HepG2 (cell line): Measurements from ENCODE around the gene SASS6. TPM values are rescaled to one million over a fixed set of nuclear protein-coding genes. Genes with fewer than 3 reads are reported as not detected.
A peak's percentile ranks its signal among the peaks of the same experiment; 100 is the strongest.

ENCODE experiments used
- ATF6 ChIP-seq: sonication (generic); formaldehyde crosslinking; conservative IDR thresholded peaks from 2 replicates; pipeline ENCODE4 v1.4.0; 2020; ENCODE audit warnings: missing genetic modification reagents
- BCL6 ChIP-seq: IDR thresholded peaks from 2 replicates; pipeline ENCODE4 v1.6.1; 2016; ENCODE audit warnings: missing genetic modification reagents, missing compliant biosample characterization
- CBX5 ChIP-seq: sonication (generic); formaldehyde crosslinking; IDR thresholded peaks from 2 replicates; pipeline ENCODE4 v1.4.0; 2020; ENCODE audit warnings: missing genetic modification reagents, borderline replicate concordance
- CERS6 ChIP-seq: sonication (generic); formaldehyde crosslinking; IDR thresholded peaks from 2 replicates; pipeline ENCODE4 v1.5.0; 2020; ENCODE audit warnings: missing genetic modification reagents
- ELF4 ChIP-seq: sonication (generic); formaldehyde crosslinking; IDR thresholded peaks from 2 replicates; pipeline ENCODE4 v1.5.0; 2020; ENCODE audit warnings: missing genetic modification reagents, mild to moderate bottlenecking, moderate library complexity, borderline replicate concordance
- FLYWCH1 ChIP-seq: sonication (generic); formaldehyde crosslinking; IDR thresholded peaks from 2 replicates; pipeline ENCODE4 v1.8.1; 2023; ENCODE audit warnings: mild to moderate bottlenecking, missing genetic modification reagents
- FOXO4 ChIP-seq: sonication (generic); formaldehyde crosslinking; conservative IDR thresholded peaks from 2 replicates; pipeline ENCODE4 v1.8.1; 2023; ENCODE audit warnings: missing genetic modification reagents
- HOXA3 ChIP-seq: sonication (generic); formaldehyde crosslinking; IDR thresholded peaks from 2 replicates; pipeline ENCODE4 v1.5.0; 2020; ENCODE audit warnings: missing genetic modification reagents
- MED13 ChIP-seq: sonication (generic); formaldehyde crosslinking; IDR thresholded peaks from 2 replicates; pipeline ENCODE4 v1.5.0; 2020; ENCODE audit warnings: missing genetic modification reagents
- MLX ChIP-seq: IDR thresholded peaks from 2 replicates; pipeline ENCODE4 v1.6.1; 2016
- PHF5A ChIP-seq: IDR thresholded peaks from one replicate; pipeline ENCODE4 v1.6.1; 2018; ENCODE audit warnings: low read depth, missing genetic modification reagents; ENCODE audit not compliant: unreplicated experiment
- POGZ ChIP-seq: sonication (generic); formaldehyde crosslinking; IDR thresholded peaks from 2 replicates; pipeline ENCODE4 v1.4.0; 2020; ENCODE audit warnings: mild to moderate bottlenecking, missing genetic modification reagents
- SMARCC2 ChIP-seq: fragments of 450-650 bp; IDR thresholded peaks from 2 replicates; pipeline ENCODE4 v1.6.1; 2017; ENCODE audit warnings: antibody characterized with exemption, mild to moderate bottlenecking
- TAF1 ChIP-seq: sonication (generic); formaldehyde crosslinking; IDR thresholded peaks from 2 replicates; pipeline ENCODE4 v1.4.0; 2020; ENCODE audit warnings: missing genetic modification reagents
- TFDP2 ChIP-seq: sonication (generic); formaldehyde crosslinking; IDR thresholded peaks from 2 replicates; pipeline ENCODE4 v1.4.0; 2020; ENCODE audit warnings: missing genetic modification reagents
- ZBTB38 ChIP-seq: sonication (generic); formaldehyde crosslinking; IDR thresholded peaks from 2 replicates; pipeline ENCODE4 v1.5.1; 2020; ENCODE audit warnings: mild to moderate bottlenecking, missing genetic modification reagents
- ZFX ChIP-seq: sonication (generic); formaldehyde crosslinking; IDR thresholded peaks from 2 replicates; pipeline ENCODE4 v1.4.0; 2020; ENCODE audit warnings: mild to moderate bottlenecking, low read depth, missing genetic modification reagents, moderate library complexity
- ZHX1 ChIP-seq: sonication (generic); formaldehyde crosslinking; IDR thresholded peaks from 2 replicates; pipeline ENCODE4 v1.8.1; 2022; ENCODE audit warnings: low read depth, mild to moderate bottlenecking, missing genetic modification reagents
- ZNF496 ChIP-seq: sonication (generic); formaldehyde crosslinking; IDR thresholded peaks from 2 replicates; pipeline ENCODE4 v1.8.1; 2023; ENCODE audit warnings: mild to moderate bottlenecking, moderate library complexity, missing genetic modification reagents; ENCODE audit not compliant: insufficient replicate concordance
- ZSCAN29 ChIP-seq: sonication (generic); formaldehyde crosslinking; conservative IDR thresholded peaks from 2 replicates; pipeline ENCODE4 v1.4.0; 2020; ENCODE audit warnings: mild to moderate bottlenecking, missing genetic modification reagents
- polyA plus RNA-seq, 8 experiments: library from polyadenylated mRNA; depleted of rRNA in 3 of 8; stranded (reverse) in 7 of 8; unstranded in 1 of 8; fragments of >200 nt; fragmentation: Illumina TruSeq in 4 of 8; extraction: Trizol in 4 of 8; gene quantifications; 2 replicates each; pipeline versions ENCODE4 v1.2.1 to v1.2.3, GENCODE V29; 2011 to 2016; ENCODE audit warnings: low read depth in 4 of 8, missing spikeins in 1 of 8, mixed read lengths in 1 of 8; ENCODE audit not compliant: insufficient read depth in 1 of 8
- total RNA-seq, 5 experiments: library from RNA; depleted of rRNA; stranded (reverse); fragments of >200 nt; fragmentation: Illumina TruSeq; extraction: Trizol; gene quantifications; 2 replicates each; pipeline ENCODE4 v1.2.3, GENCODE V29; 2016; ENCODE audit warnings: low read depth in 1 of 5

The SASS6 gene
- total and polyA plus RNA-seq, 2 of the 13 experiments (the other 11 are each of a cell fraction or from before 2014, with no cell fraction given), result 2.3 to 10.7 TPM

GRCh38 chr1:100132566-100133477 is at the start of gene SASS6, which contains the start of gene TRMT13 (continued):
- TF ChIP-seq BCL6 (CRISPR knock-in tag) (peak; percentile 39; the same call in 1 of the 2 replicates), MLX (CRISPR knock-in tag) (no peak; the same call in 1 of the 2 replicates), HOXA3 (CRISPR knock-in tag) (peak; percentile 98), ELF4 (CRISPR knock-in tag) (peak; percentile 98), PHF5A (CRISPR knock-in tag) (peak; percentile 63), MED13 (CRISPR knock-in tag) (peak; percentile 74; the same call in 1 of the 2 replicates), ZNF496 (CRISPR knock-in tag) (no peak), FLYWCH1 (no peak), TFDP2 (CRISPR knock-in tag) (peak; percentile 98), ZSCAN29 (peak; percentile 78; the same call in 1 of the 2 replicates), CBX5 (CRISPR knock-in tag) (peak; percentile 81; the same call in 1 of the 2 replicates), ATF6 (CRISPR knock-in tag) (0 out of 2 replicates have a peak, but pooled peaks have one; percentile 33), CERS6 (CRISPR knock-in tag) (no peak), ZFX (peak; percentile 83), SMARCC2 (no peak), FOXO4 (CRISPR knock-in tag) (no peak), ZHX1 (CRISPR knock-in tag) (peak; percentile 86), TAF1 (CRISPR knock-in tag) (peak; percentile 71), ZBTB38 (CRISPR knock-in tag) (no peak; the same call in 1 of the 2 replicates), POGZ (CRISPR knock-in tag) (peak; percentile 91)
